ENCODE measurements around the gene UBE2L5.

DNA sequence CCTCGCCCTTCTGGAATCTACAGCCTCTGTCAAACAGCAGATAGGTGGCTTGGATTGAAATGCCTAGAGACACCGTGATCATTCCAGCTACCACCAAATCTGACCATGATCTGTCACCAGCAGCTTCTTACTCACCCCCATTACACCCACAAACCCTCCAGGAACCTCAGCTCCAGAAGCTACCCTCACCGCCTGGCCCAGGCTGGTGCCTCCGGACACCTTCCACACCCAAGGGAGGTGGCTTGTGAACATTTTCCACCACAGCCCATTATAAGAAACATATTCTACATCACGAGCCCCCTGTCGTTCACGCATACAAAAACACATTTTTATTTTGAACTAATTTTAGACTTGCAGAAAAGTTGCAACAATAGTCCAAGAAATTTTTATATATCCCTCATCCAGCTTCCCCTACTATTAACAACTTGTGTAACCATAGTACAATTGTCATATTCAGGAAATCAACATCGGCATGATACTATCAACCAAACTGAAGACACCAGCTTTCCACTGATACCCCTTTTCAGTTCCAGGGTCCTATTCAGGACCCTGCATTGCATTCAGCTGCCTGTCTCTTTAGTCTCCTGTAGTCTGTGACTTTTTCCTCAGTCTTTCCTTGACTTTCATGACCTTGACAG is 15.4 kb upstream of the UBE2L5 start:
- no peak for TF ChIP-seq EZH2 (IDR thresholded peaks at IDR 0.05; ENCODE audit: low read length, missing control alignments)
- TF ChIP-seq, protein P1, sequence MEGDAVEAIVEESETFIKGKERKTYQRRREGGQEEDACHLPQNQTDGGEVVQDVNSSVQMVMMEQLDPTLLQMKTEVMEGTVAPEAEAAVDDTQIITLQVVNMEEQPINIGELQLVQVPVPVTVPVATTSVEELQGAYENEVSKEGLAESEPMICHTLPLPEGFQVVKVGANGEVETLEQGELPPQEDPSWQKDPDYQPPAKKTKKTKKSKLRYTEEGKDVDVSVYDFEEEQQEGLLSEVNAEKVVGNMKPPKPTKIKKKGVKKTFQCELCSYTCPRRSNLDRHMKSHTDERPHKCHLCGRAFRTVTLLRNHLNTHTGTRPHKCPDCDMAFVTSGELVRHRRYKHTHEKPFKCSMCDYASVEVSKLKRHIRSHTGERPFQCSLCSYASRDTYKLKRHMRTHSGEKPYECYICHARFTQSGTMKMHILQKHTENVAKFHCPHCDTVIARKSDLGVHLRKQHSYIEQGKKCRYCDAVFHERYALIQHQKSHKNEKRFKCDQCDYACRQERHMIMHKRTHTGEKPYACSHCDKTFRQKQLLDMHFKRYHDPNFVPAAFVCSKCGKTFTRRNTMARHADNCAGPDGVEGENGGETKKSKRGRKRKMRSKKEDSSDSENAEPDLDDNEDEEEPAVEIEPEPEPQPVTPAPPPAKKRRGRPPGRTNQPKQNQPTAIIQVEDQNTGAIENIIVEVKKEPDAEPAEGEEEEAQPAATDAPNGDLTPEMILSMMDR (conservative IDR thresholded peaks at IDR 0.05 in 1 of 2, IDR thresholded peaks at IDR 0.05 in 1 of 2; ENCODE audit: low read depth in 1 of 2, low read length in 2 of 2), result no peak
